Lower leg skin (tissue), 3 donors: ENCODE data around the gene BZW1.

Experiments used
- POLR2A ChIP-seq, 2 donors: fragments of 450-650 bp; IDR thresholded peaks; one replicate each; pipeline ENCODE4 v1.6.1; 2016 to 2017; ENCODE audit warnings: antibody characterized with exemption in 2 of 2, mild to moderate bottlenecking in 1 of 2, moderate library complexity in 1 of 2
- TF ChIP-seq, protein P1 (sequence below), 3 donors: fragments of 450-650 bp; IDR thresholded peaks; one replicate each; pipeline ENCODE4 v1.5.1; 2016; ENCODE audit warnings: antibody characterized with exemption in 3 of 3, mild to moderate bottlenecking in 3 of 3, moderate library complexity in 2 of 3

DNA sequence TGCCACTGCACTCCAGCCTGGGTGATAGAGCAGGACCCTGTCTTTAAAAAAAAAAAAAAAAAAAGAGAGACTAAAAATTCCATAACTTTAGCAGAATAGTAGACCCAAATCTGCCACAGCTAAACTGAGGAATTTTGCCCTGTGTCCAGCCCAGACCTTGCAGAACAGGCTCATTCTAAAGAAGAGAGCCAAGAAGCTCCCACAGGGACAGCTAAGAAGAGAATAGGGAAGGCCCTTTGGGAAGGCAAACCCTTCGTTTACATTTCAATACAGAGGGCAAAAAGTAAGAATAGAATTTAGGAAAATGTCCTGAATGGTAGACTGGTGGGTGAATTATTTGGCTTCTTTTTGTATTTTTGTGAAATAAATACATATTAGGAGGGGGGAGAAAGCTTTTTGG lies 21.5 kb upstream of the BZW1 start:
- no peak for TF ChIP-seq POLR2A (IDR thresholded peaks at IDR 0.05)
- TF ChIP-seq, protein P1, sequence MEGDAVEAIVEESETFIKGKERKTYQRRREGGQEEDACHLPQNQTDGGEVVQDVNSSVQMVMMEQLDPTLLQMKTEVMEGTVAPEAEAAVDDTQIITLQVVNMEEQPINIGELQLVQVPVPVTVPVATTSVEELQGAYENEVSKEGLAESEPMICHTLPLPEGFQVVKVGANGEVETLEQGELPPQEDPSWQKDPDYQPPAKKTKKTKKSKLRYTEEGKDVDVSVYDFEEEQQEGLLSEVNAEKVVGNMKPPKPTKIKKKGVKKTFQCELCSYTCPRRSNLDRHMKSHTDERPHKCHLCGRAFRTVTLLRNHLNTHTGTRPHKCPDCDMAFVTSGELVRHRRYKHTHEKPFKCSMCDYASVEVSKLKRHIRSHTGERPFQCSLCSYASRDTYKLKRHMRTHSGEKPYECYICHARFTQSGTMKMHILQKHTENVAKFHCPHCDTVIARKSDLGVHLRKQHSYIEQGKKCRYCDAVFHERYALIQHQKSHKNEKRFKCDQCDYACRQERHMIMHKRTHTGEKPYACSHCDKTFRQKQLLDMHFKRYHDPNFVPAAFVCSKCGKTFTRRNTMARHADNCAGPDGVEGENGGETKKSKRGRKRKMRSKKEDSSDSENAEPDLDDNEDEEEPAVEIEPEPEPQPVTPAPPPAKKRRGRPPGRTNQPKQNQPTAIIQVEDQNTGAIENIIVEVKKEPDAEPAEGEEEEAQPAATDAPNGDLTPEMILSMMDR (IDR thresholded peaks at IDR 0.05): no peak
